H1 (cell line): Measurements from ENCODE around the gene FHDC1. TPM values are rescaled to one million over a fixed set of nuclear protein-coding genes. Genes with fewer than 3 reads are reported as not detected.

ENCODE experiments used
- CTCF ChIA-PET: fragments of 300-600 bp; sonication (Branson Sonifier 250); formaldehyde crosslinking; loops from one replicate; lab custom pipeline; 2021; ENCODE audit not compliant: partially characterized antibody; lab: Charles Lee
- POLR2A ChIA-PET: fragments of 300-600 bp; sonication (Branson Sonifier 250); formaldehyde crosslinking; loops from one replicate; lab custom pipeline; 2021; ENCODE audit warnings: inconsistent platforms; ENCODE audit not compliant: partially characterized antibody; lab: Charles Lee
- DNase-seq, 2 experiments: peaks; one replicate each; pipeline versions ENCODE4 v3.0.0 to v3.0.0-alpha.2; 2010 to 2022; ENCODE audit warnings: low spot score in 2 of 2, low read depth in 1 of 2, mixed read lengths in 1 of 2
- FAIRE-seq: peaks from 2 replicates; lab custom pipeline; 2011; peaks lifted over from hg19 to GRCh38; lab: Jason Lieb, UNC
- H2AFZ ChIP-seq: 2 replicates; pipeline ENCODE4 v1.8.1; 2012; ENCODE audit warnings: low read length, inconsistent platforms
- H2AK5ac ChIP-seq: 2 replicates; pipeline ENCODE4 v1.6.1; 2013; ENCODE audit warnings: low read depth, low read length
- H2BK120ac ChIP-seq: replicated peaks from 2 replicates; pipeline ENCODE3; 2013; ENCODE audit warnings: low read depth, low read length, inconsistent platforms
- H2BK12ac ChIP-seq: 2 replicates; pipeline ENCODE4 v1.6.1; 2013; ENCODE audit warnings: low read depth, low read length
- H2BK15ac ChIP-seq: 2 replicates; pipeline ENCODE4 v1.6.1; 2013; ENCODE audit warnings: low read length
- H2BK20ac ChIP-seq: 2 replicates; pipeline ENCODE4 v1.6.1; 2013; ENCODE audit warnings: low read length
- H2BK5ac ChIP-seq: 2 replicates; pipeline ENCODE4 v1.6.1; 2013; ENCODE audit warnings: low read depth, low read length
- H3K14ac ChIP-seq: 2 replicates; pipeline ENCODE4 v1.6.1; 2013; ENCODE audit warnings: inconsistent platforms; ENCODE audit not compliant: insufficient read length
- H3K18ac ChIP-seq: 2 replicates; pipeline ENCODE4 v1.6.1; 2013; ENCODE audit warnings: low read length; ENCODE audit errors: extremely low read depth
- H3K23ac ChIP-seq: 2 replicates; pipeline ENCODE4 v1.6.1; 2013; ENCODE audit warnings: inconsistent platforms; ENCODE audit not compliant: insufficient read length
- H3K23me2 ChIP-seq: 2 replicates; pipeline ENCODE4 v1.6.1; 2013; ENCODE audit warnings: low read depth, low read length
- H3K27ac ChIP-seq: 2 replicates; pipeline ENCODE4 v1.6.1; 2011; ENCODE audit warnings: low read depth, low read length, inconsistent platforms
- H3K27me3 ChIP-seq, 4 experiments: replicated peaks in 1 of 4; 1 replicate in 1 of 4; 2 replicates in 3 of 4; pipeline versions ENCODE4 v1.6.1 to v1.8.1; 2011 to 2013; ENCODE audit warnings: low read length in 3 of 4, mild to moderate bottlenecking in 3 of 4, inconsistent platforms in 2 of 4, mixed read lengths in 2 of 4, moderate library complexity in 1 of 4; ENCODE audit not compliant: control insufficient read depth in 3 of 4, insufficient read depth in 3 of 4; ENCODE audit errors: extremely low read depth in 1 of 4
- H3K36me3 ChIP-seq, 4 experiments: 2 replicates each; pipeline versions ENCODE4 v1.6.1 to v1.8.1; 2011 to 2013; ENCODE audit warnings: mild to moderate bottlenecking in 4 of 4, low read length in 3 of 4, moderate library complexity in 2 of 4, control low read depth in 1 of 4, inconsistent platforms in 1 of 4; ENCODE audit not compliant: insufficient read depth in 4 of 4, control insufficient read depth in 2 of 4
- H3K4ac ChIP-seq: replicated peaks from 2 replicates; pipeline ENCODE3; 2013; ENCODE audit warnings: low read length, low read depth, mixed read lengths, inconsistent platforms; ENCODE audit not compliant: insufficient read length
- H3K4me1 ChIP-seq, 4 experiments: replicated peaks in 1 of 4; 1 replicate in 1 of 4; 2 replicates in 3 of 4; pipeline versions ENCODE4 v1.6.1 to v1.8.1; 2011 to 2013; ENCODE audit warnings: low read length in 3 of 4, inconsistent platforms in 2 of 4, mixed read lengths in 1 of 4; ENCODE audit not compliant: insufficient read depth in 4 of 4, control insufficient read depth in 3 of 4
- H3K4me2 ChIP-seq, 2 experiments: 2 replicates each; pipeline versions ENCODE4 v1.6.1 to v1.8.1; 2011 to 2013; ENCODE audit warnings: low read depth in 2 of 2, low read length in 2 of 2, control low read depth in 1 of 2, inconsistent platforms in 1 of 2, mild to moderate bottlenecking in 1 of 2; ENCODE audit not compliant: insufficient read depth in 1 of 2
- H3K4me3 ChIP-seq, 4 experiments: fragments of 200-600, 300-600 bp in 1 of 4; sonication (generic), shearing (Covaris generic), sonication (Bioruptor Twin) in 1 of 4; 2 replicates each; pipeline versions ENCODE4 v1.5.1 to v1.8.1; 2011 to 2016; ENCODE audit warnings: low read length in 4 of 4, low read depth in 3 of 4, control low read depth in 2 of 4, inconsistent platforms in 2 of 4, mild to moderate bottlenecking in 2 of 4, mixed read lengths in 1 of 4, moderate library complexity in 1 of 4; ENCODE audit not compliant: insufficient read depth in 2 of 4; ENCODE audit errors: extremely low read depth in 1 of 4
- H3K56ac ChIP-seq: replicated peaks from 2 replicates; pipeline ENCODE3; 2013; ENCODE audit warnings: low read depth, mild to moderate bottlenecking, mixed read lengths, low read length, inconsistent platforms; ENCODE audit not compliant: insufficient read length
- H3K79me1 ChIP-seq: 2 replicates; pipeline ENCODE4 v1.6.1; 2013; ENCODE audit warnings: low read depth, low read length, control low read depth
- H3K79me2 ChIP-seq, 2 experiments: 2 replicates each; pipeline versions ENCODE4 v1.6.1 to v1.8.1; 2012 to 2013; ENCODE audit warnings: low read length in 2 of 2, mild to moderate bottlenecking in 2 of 2, inconsistent platforms in 1 of 2; ENCODE audit not compliant: insufficient read depth in 2 of 2, control insufficient read depth in 1 of 2
- H3K9ac ChIP-seq, 4 experiments: replicated peaks in 1 of 4; 1 replicate in 1 of 4; 2 replicates in 3 of 4; pipeline versions ENCODE4 v1.6.1 to v1.8.1; 2011 to 2013; ENCODE audit warnings: low read depth in 3 of 4, low read length in 3 of 4, control low read depth in 2 of 4, mild to moderate bottlenecking in 2 of 4, moderate library complexity in 2 of 4, inconsistent platforms in 1 of 4; ENCODE audit errors: extremely low read depth in 1 of 4
- H3K9me3 ChIP-seq, 2 experiments: 2 replicates each; pipeline versions ENCODE4 v1.6.1 to v1.8.1; 2012 to 2013; ENCODE audit warnings: mild to moderate bottlenecking in 2 of 2, moderate library complexity in 2 of 2, control low read depth in 1 of 2, inconsistent platforms in 1 of 2, low read depth in 1 of 2, low read length in 1 of 2, mixed read lengths in 1 of 2; ENCODE audit not compliant: insufficient read depth in 2 of 2
- H4K20me1 ChIP-seq, 2 experiments: replicated peaks in 1 of 2; 2 replicates each; pipeline versions ENCODE3 to v1.8.1; 2011 to 2013; ENCODE audit warnings: inconsistent platforms in 2 of 2, low read length in 2 of 2, mild to moderate bottlenecking in 1 of 2; ENCODE audit not compliant: insufficient read depth in 2 of 2, control insufficient read depth in 1 of 2
- H4K5ac ChIP-seq: 2 replicates; pipeline ENCODE4 v1.6.1; 2013; ENCODE audit warnings: low read length, low read depth, mixed read lengths, inconsistent platforms; ENCODE audit not compliant: insufficient read length
- H4K8ac ChIP-seq: 2 replicates; pipeline ENCODE4 v1.8.0; 2013; ENCODE audit warnings: mild to moderate bottlenecking, moderate library complexity, low read length, inconsistent platforms; ENCODE audit not compliant: insufficient read depth; ENCODE audit errors: extremely low read depth
- H4K91ac ChIP-seq: replicated peaks from 2 replicates; pipeline ENCODE3; 2013; ENCODE audit warnings: low read length, mixed read lengths, inconsistent platforms; ENCODE audit not compliant: insufficient read length
- POU5F1 ChIP-seq: IDR thresholded peaks from 2 replicates; pipeline ENCODE4 v1.6.1; 2011; ENCODE audit warnings: low read depth, mild to moderate bottlenecking, low read length, moderate library complexity
- RXRA ChIP-seq: IDR thresholded peaks from 2 replicates; pipeline ENCODE4 v1.6.1; 2011; ENCODE audit warnings: low read depth, mild to moderate bottlenecking, low read length, moderate library complexity; ENCODE audit not compliant: insufficient read depth
- SP4 ChIP-seq: IDR thresholded peaks from 2 replicates; pipeline ENCODE4 v1.6.1; 2012; ENCODE audit warnings: low read length, inconsistent platforms
- TCF12 ChIP-seq: IDR thresholded peaks from 2 replicates; pipeline ENCODE4 v1.6.1; 2011; ENCODE audit warnings: low read depth, mild to moderate bottlenecking, low read length
- YY1 ChIP-seq: IDR thresholded peaks from 2 replicates; pipeline ENCODE4 v1.6.1; 2011; ENCODE audit warnings: low read depth, mild to moderate bottlenecking, low read length
- ZNF274 ChIP-seq: IDR thresholded peaks from 2 replicates; pipeline ENCODE4 v1.7.0; 2012; ENCODE audit warnings: low read length, borderline replicate concordance; ENCODE audit errors: extremely low read depth
- WGBS, 2 experiments: shearing (Covaris generic) in 1 of 2; methylation state at CpG; one replicate each; pipeline versions ENCODE4 v1.1.6 to v1.1.7; 2013 to 2015; ENCODE audit warnings: low lambda C conversion rate in 2 of 2, mixed read lengths in 2 of 2, inconsistent platforms in 1 of 2, low coverage in 1 of 2, missing lambda C conversion rate in 1 of 2; ENCODE audit not compliant: insufficient replicate concordance in 2 of 2, insufficient coverage in 1 of 2, insufficient read length in 1 of 2; ENCODE audit errors: extremely low coverage in 1 of 2, missing lambda C conversion rate in 1 of 2; 5-methylcytosine and 5-hydroxymethylcytosine counted together
- polyA plus RNA-seq, 7 experiments: library from polyadenylated mRNA; depleted of rRNA in 3 of 7; stranded (reverse) in 5 of 7; unstranded in 2 of 7; fragments of >200 nt in 5 of 7; fragments of 200-250 nt in 2 of 7; gene quantifications; 1 replicate in 5 of 7; 2 replicates in 1 of 7; 4 replicates in 1 of 7; pipeline versions ENCODE4 v1.2.1 to v1.2.3, GENCODE V29; 2011 to 2013; ENCODE audit warnings: missing spikeins in 2 of 7, mixed read lengths in 2 of 7
- total RNA-seq: library from RNA; stranded (reverse); fragmentation: NEBNext Ultra II Directional; extraction: Animal tissue kit (Norgen Biotek cat#: 25700); gene quantifications from 2 replicates; pipeline ENCODE4 v1.2.1, GENCODE V29; 2021
- TF ChIP-seq, protein P1 (sequence below): IDR thresholded peaks from 2 replicates; pipeline ENCODE4 v1.6.1; 2012; ENCODE audit warnings: low read length, inconsistent platforms

Gene FHDC1
- total and polyA plus RNA-seq, 2 of the 8 experiments (the other 6 are each of a cell fraction or from before 2014, with no cell fraction given): 6.4 to 28.6 TPM

DNA sequence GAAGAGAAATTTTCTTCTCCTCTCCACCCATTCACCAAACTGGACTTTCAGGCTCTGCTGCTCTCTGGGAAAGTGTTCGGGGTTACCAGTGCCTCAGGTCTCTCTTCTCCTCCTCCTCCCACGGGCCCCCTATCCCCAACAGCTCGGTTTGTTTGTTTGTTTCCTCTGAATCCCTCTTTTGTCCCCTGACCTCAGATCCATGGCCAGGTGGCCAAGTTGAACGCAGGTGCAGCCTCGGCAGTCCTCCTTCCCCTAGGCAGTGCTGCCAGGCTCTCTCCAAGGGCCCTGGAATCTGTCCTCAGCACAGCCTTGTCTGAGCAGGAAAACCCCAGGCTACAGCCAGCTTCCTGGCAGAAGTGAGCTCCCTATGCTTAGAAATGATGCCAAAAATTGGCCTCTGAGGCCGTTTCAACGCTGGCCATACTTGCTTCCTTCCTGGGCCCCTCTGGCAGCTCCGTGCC is 60.0 kb downstream of the FHDC1 start:
- H4K20me1 ChIP-seq: no peaks in the 10 kb centered on the region
- no peaks in the 10 kb centered on the region; a peak in 1 of 7 replicates for H3K27me3 ChIP-seq
- no peak overlapping the region for H3K27ac ChIP-seq
- peak overlapping the region; percentile 86; the same call in 1 of the 2 replicates for H3K18ac ChIP-seq
- WGBS, 2 experiments: 78% methylated on average over 7 of the region's 8 CpGs; no CpG with 5 or more reads in 1 of the 2 experiments
- no peak overlapping the region for H4K91ac ChIP-seq
- no peak overlapping the region for H3K4ac ChIP-seq
- peak overlapping the region; percentile 3; the same call in 1 of the 2 replicates for H2AFZ ChIP-seq
- no peak overlapping the region for H3K14ac ChIP-seq
- H3K9ac ChIP-seq: no peak overlapping the region; a peak in 1 of 7 replicates
- no peak overlapping the region for H3K56ac ChIP-seq
- H4K8ac ChIP-seq: no peak overlapping the region
- no peak for DNase-seq
- 0 out of 2 replicates have a peak overlapping the region, but pooled peaks have one; percentile 72 for H2BK15ac ChIP-seq
- H3K4me2 ChIP-seq: no peak overlapping the region; a peak in 1 of 4 replicates
- TF ChIP-seq YY1 (0 out of 2 replicates have a peak, but pooled peaks have one; percentile 1), RXRA (no peak), SP4 (no peak), TCF12 (peak; percentile 26; the same call in 1 of the 2 replicates), POU5F1 (no peak), ZNF274 (no peak)
- TF ChIP-seq, protein P1, sequence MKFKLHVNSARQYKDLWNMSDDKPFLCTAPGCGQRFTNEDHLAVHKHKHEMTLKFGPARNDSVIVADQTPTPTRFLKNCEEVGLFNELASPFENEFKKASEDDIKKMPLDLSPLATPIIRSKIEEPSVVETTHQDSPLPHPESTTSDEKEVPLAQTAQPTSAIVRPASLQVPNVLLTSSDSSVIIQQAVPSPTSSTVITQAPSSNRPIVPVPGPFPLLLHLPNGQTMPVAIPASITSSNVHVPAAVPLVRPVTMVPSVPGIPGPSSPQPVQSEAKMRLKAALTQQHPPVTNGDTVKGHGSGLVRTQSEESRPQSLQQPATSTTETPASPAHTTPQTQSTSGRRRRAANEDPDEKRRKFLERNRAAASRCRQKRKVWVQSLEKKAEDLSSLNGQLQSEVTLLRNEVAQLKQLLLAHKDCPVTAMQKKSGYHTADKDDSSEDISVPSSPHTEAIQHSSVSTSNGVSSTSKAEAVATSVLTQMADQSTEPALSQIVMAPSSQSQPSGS: no peak
- no peak overlapping the region for H3K4me3 ChIP-seq
- no peaks in the 10 kb centered on the region for H3K9me3 ChIP-seq
- no peak overlapping the region for H4K5ac ChIP-seq
- no peaks in the 10 kb centered on the region for H3K23me2 ChIP-seq
- H3K36me3 ChIP-seq: no peaks in the 10 kb centered on the region
- H2BK20ac ChIP-seq: no peak overlapping the region
- H3K79me2 ChIP-seq: no peaks in the 10 kb centered on the region
- H3K23ac ChIP-seq: no peak overlapping the region
- ChIA-PET CTCF (interaction anchor here (0.9 to 2.2 kb wide), 6 partner anchors 11 to 1194 kb away, joined by 3 to 5 read pairs (median 3); partner anchors contain the start of gene FHDC1), POLR2A (interaction anchor here (1.3 to 1.6 kb wide), 2 partner anchors 12 to 132 kb away, joined by 3 to 4 read pairs; no protein-coding TSS in a partner anchor)
- no peak for FAIRE-seq
- no peak overlapping the region for H2BK120ac ChIP-seq
- H3K79me1 ChIP-seq: no peaks in the 10 kb centered on the region
- peak overlapping the region; percentile 80; the same call in 1 of the 2 replicates for H2BK12ac ChIP-seq
- peaks cover 0 to 12% (median 6%) of the 10 kb centered on the region in 4 experiments; a peak in 3 of 7 replicates for H3K4me1 ChIP-seq
- H2BK5ac ChIP-seq: peak overlapping the region; percentile 71; the same call in 1 of the 2 replicates
- no peak overlapping the region for H2AK5ac ChIP-seq
